ENCODE results near the gene OR52M1. TPM values are rescaled to one million over a fixed set of nuclear protein-coding genes. Genes with fewer than 3 reads are reported as not detected.

The OR52M1 gene
- total RNA-seq, 1 donor from 2014 or later: not detected

GRCh38 chr11:4511282-4512245 lies 33.4 kb upstream of the OR52M1 start:
- Mint-ChIP-seq H3K4me3 (no peak overlapping the region), H3K9me3 (peaks cover 4% of the 10 kb centered on the region), H3K4me1 (no peaks in the 10 kb centered on the region), H3K27ac (no peak overlapping the region), H3K36me3 (ENCODE audit: low read depth) (no peaks in the 10 kb centered on the region), H3K27me3 (peaks cover 13% of the 10 kb centered on the region)
- TF ChIP-seq CTCF (IDR thresholded peaks at IDR 0.05): no peak
- intact Hi-C loops (cut with micrococcal nuclease): no loop called here
- DNase-seq (no peak), ATAC-seq (ENCODE audit: low read depth) (no peak)
- CTCF ChIA-PET: interaction anchor here (1.5 kb wide), 1 partner anchor 325 kb away, joined by 3 read pairs; no protein-coding TSS in a partner anchor
- POLR2A ChIA-PET: no interaction called here

DNA sequence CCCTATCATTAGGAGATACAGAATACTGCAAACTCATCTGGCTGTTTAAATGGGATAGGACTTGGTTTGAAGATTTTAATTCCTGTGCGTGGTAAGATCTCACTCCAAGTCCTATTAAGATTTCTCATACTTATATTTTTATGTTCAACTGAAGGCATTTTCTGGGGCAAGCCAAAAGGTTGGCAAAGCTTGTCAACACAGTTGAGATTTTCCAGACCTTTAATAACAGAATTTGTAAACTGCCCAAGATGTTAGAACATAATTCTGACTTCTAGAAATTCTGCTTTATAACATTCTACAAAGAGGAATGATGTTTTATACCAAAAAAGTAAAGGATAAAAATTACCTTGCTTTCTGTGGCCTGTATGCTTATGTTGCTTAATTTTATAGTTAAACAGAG lies 30.8 kb upstream of the OR52M1 start:
- Mint-ChIP-seq H3K4me1 (no peaks in the 10 kb centered on the region), H3K27ac (no peak overlapping the region), H3K36me3 (ENCODE audit: low read depth) (no peaks in the 10 kb centered on the region), H3K9me3 (no peaks in the 10 kb centered on the region), H3K27me3 (peaks cover 10% of the 10 kb centered on the region), H3K4me3 (no peak overlapping the region)
- POLR2A ChIA-PET: no interaction called here
- TF ChIP-seq CTCF (IDR thresholded peaks at IDR 0.05): no peak
- ATAC-seq (ENCODE audit: low read depth) (no peak), DNase-seq (no peak)
- CTCF ChIA-PET: no interaction called here
- intact Hi-C loops (cut with micrococcal nuclease): no loop called here

- CTCF ChIA-PET: no interaction called here
- POLR2A ChIA-PET: no interaction called here
- no peaks in the 10 kb centered on the region for H3K9me3 Mint-ChIP-seq
- H3K4me3 Mint-ChIP-seq: no peak overlapping the region
- DNase-seq: no peak
- H3K4me1 Mint-ChIP-seq: no peaks in the 10 kb centered on the region
- H3K36me3 Mint-ChIP-seq (ENCODE audit: low read depth): no peaks in the 10 kb centered on the region
- H3K27me3 Mint-ChIP-seq: peaks cover 25% of the 10 kb centered on the region
- intact Hi-C loops (cut with micrococcal nuclease): no loop called here
- H3K27ac Mint-ChIP-seq: no peak overlapping the region
- ATAC-seq (ENCODE audit: low read depth): no peak
- TF ChIP-seq CTCF (IDR thresholded peaks at IDR 0.05): no peak
Observed at GRCh38 chr11:4522339-4522738, 22.7 kb upstream of the OR52M1 start.

DNA sequence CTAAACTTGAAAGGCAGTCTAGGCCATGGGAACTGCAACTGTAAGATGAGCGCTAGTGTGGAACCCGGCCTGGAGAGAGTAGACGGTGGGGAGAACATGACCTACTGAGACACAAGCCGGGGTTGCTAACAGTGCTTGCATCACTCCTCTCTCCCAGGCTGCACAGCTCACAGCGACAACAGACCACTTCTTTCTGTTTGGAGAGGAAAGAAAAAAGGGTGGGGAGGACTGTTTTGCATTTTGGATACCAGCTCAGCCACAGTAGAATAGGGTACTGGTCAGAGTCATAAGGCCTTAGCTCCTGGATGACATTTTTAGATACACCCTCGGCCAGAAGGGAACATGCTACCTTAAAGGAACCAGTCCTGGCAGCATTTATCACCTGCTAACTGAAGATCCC lies 22.2 kb upstream of the OR52M1 start:
- Mint-ChIP-seq H3K36me3 (ENCODE audit: low read depth) (no peaks in the 10 kb centered on the region), H3K27me3 (peaks cover 25% of the 10 kb centered on the region), H3K27ac (no peak overlapping the region), H3K4me1 (no peaks in the 10 kb centered on the region), H3K9me3 (no peaks in the 10 kb centered on the region), H3K4me3 (no peak overlapping the region)
- DNase-seq (no peak), ATAC-seq (ENCODE audit: low read depth) (no peak)
- intact Hi-C loops (cut with micrococcal nuclease): no loop called here
- ChIA-PET CTCF (no interaction called here), POLR2A (no interaction called here)
- TF ChIP-seq CTCF (IDR thresholded peaks at IDR 0.05): no peak

- ChIA-PET POLR2A (no interaction called here), CTCF (no interaction called here)
- intact Hi-C loops (cut with micrococcal nuclease): no loop called here
- TF ChIP-seq CTCF (IDR thresholded peaks at IDR 0.05): no peak
- no peak overlapping the region for H3K27ac Mint-ChIP-seq
- no peak overlapping the region for H3K4me3 Mint-ChIP-seq
- H3K4me1 Mint-ChIP-seq: no peaks in the 10 kb centered on the region
- H3K9me3 Mint-ChIP-seq: no peaks in the 10 kb centered on the region
- no peaks in the 10 kb centered on the region for H3K36me3 Mint-ChIP-seq (ENCODE audit: low read depth)
- DNase-seq (no peak), ATAC-seq (ENCODE audit: low read depth) (no peak)
- peaks cover 27% of the 10 kb centered on the region for H3K27me3 Mint-ChIP-seq
Observed at GRCh38 chr11:4523666-4524065, 21.3 kb upstream of the OR52M1 start.
